HCT116 (cell line): ENCODE measurements around the gene PGLYRP4. TPM values are rescaled to one million over a fixed set of nuclear protein-coding genes. Genes with fewer than 3 reads are reported as not detected.

Source experiments
- ATAC-seq: fragments of 200-7000 bp; cut with Tn5 transposase; 2 replicates; pipeline ENCODE4 v1.9.1; 2020; ENCODE audit warnings: mild to moderate bottlenecking, moderate library complexity
- BruUV-seq: library from RNA; stranded (reverse); fragments of 400-500 nt; replicated peaks from 2 replicates; lab custom pipeline; 2021; lab: Mats Ljungman, UMichigan
- CTCF ChIA-PET: fragments of 300-600 bp; sonication (Branson Sonifier 250); formaldehyde crosslinking; loops from one replicate; lab custom pipeline; 2021; ENCODE audit warnings: antibody characterized with exemption; lab: Charles Lee
- POLR2A ChIA-PET: fragments of 300-600, 350-600 bp; sonication (Branson Sonifier 250); formaldehyde crosslinking; loops from one replicate; lab custom pipeline; 2021; ENCODE audit warnings: antibody characterized with exemption; lab: Charles Lee
- RAD21 ChIA-PET, 2 experiments: fragments of 300-600 bp; sonication (Branson Sonifier 250); formaldehyde crosslinking; loops; one replicate each; lab custom pipeline; 2023; ENCODE audit warnings: low total read pairs in 2 of 2; ENCODE audit not compliant: uncharacterized antibody in 2 of 2, unreplicated experiment in 2 of 2, low non-redundant PET in 1 of 2; lab: Charles Lee
- DNase-seq: peaks from one replicate; pipeline ENCODE4 v3.0.0-alpha.2; 2010; ENCODE audit warnings: low read depth, low spot score
- H2AFZ ChIP-seq: fragments of 200-600 bp; shearing (Covaris generic), sonication (generic); 2 replicates; pipeline ENCODE4 v1.6.1; 2017; ENCODE audit warnings: low read depth, mixed run types, mixed read lengths, antibody characterized with exemption, low read length; ENCODE audit not compliant: poor library complexity, severe bottlenecking
- H3K27ac ChIP-seq: 2 replicates; pipeline ENCODE4 v1.5.1; 2012; ENCODE audit warnings: low read depth, low read length
- H3K27me3 ChIP-seq: fragments of 200-600 bp; sonication (generic); 2 replicates; pipeline ENCODE4 v1.6.1; 2016; ENCODE audit warnings: mixed run types, low read length, mixed read lengths; ENCODE audit not compliant: insufficient read depth
- H3K36me3 ChIP-seq, 2 experiments: fragments of 200-500 bp in 1 of 2; fragments of 200-600 bp in 1 of 2; sonication (Bioruptor generic) in 1 of 2; sonication (generic) in 1 of 2; 2 replicates each; pipeline versions ENCODE4 v1.5.1 to v1.6.1; 2014 to 2016; ENCODE audit warnings: low read length in 2 of 2, inconsistent platforms in 1 of 2, mixed read lengths in 1 of 2, mixed run types in 1 of 2; ENCODE audit not compliant: insufficient read depth in 2 of 2, control insufficient read depth in 1 of 2
- H3K4me1 ChIP-seq, 2 experiments: fragments of 200-600 bp in 1 of 2; sonication (generic) in 1 of 2; 2 replicates each; pipeline versions ENCODE4 v1.5.1 to v1.6.1; 2012 to 2017; ENCODE audit warnings: low read length in 2 of 2, inconsistent platforms in 1 of 2, mild to moderate bottlenecking in 1 of 2, mixed read lengths in 1 of 2, mixed run types in 1 of 2, moderate library complexity in 1 of 2; ENCODE audit not compliant: insufficient read depth in 2 of 2, control insufficient read depth in 1 of 2
- H3K4me2 ChIP-seq: fragments of 200-600 bp; sonication (generic); 2 replicates; pipeline ENCODE4 v1.6.1; 2017; ENCODE audit warnings: mixed run types, low read length, mixed read lengths
- H3K4me3 ChIP-seq, 2 experiments: fragments of 200-600 bp in 1 of 2; sonication (generic) in 1 of 2; replicated peaks in 1 of 2; 2 replicates each; pipeline ENCODE4 v1.5.1; 2011 to 2016; ENCODE audit warnings: low read length in 2 of 2, control low read depth in 1 of 2, low read depth in 1 of 2, mild to moderate bottlenecking in 1 of 2, mixed read lengths in 1 of 2, mixed run types in 1 of 2
- H3K79me2 ChIP-seq: fragments of 200-600 bp; sonication (generic); 2 replicates; pipeline ENCODE4 v1.6.1; 2017; ENCODE audit warnings: mild to moderate bottlenecking, mixed run types, low read length, moderate library complexity, mixed read lengths; ENCODE audit not compliant: insufficient read depth
- H3K9ac ChIP-seq: fragments of 200-600 bp; sonication (generic); 2 replicates; pipeline ENCODE4 v1.6.1; 2016; ENCODE audit warnings: low read length, mixed read lengths
- H3K9me2 ChIP-seq: fragments of 200-600 bp; sonication (generic), shearing (Covaris generic); 2 replicates; pipeline ENCODE4 v1.6.1; 2017; ENCODE audit warnings: mixed run types, mild to moderate bottlenecking, moderate library complexity; ENCODE audit not compliant: insufficient read depth
- H3K9me3 ChIP-seq, 2 experiments: fragments of 200-500 bp in 1 of 2; fragments of 200-600 bp in 1 of 2; sonication (Bioruptor generic) in 1 of 2; sonication (generic) in 1 of 2; 2 replicates each; pipeline ENCODE4 v1.6.1; 2014 to 2017; ENCODE audit warnings: low read length in 2 of 2, mixed read lengths in 2 of 2, inconsistent platforms in 1 of 2, low read depth in 1 of 2, mild to moderate bottlenecking in 1 of 2, mixed run types in 1 of 2, moderate library complexity in 1 of 2; ENCODE audit not compliant: control insufficient read depth in 1 of 2, insufficient read depth in 1 of 2
- H4K20me1 ChIP-seq: fragments of 200-600 bp; sonication (generic), shearing (Covaris generic); 2 replicates; pipeline ENCODE4 v1.6.1; 2017; ENCODE audit warnings: mixed run types, mild to moderate bottlenecking, moderate library complexity; ENCODE audit not compliant: insufficient read depth
- ATF3 ChIP-seq: IDR thresholded peaks from 2 replicates; pipeline ENCODE4 v1.6.1; 2012
- CBX3 ChIP-seq: IDR thresholded peaks from 2 replicates; pipeline ENCODE4 v1.6.1; 2012; ENCODE audit warnings: low read depth
- CEBPB ChIP-seq: IDR thresholded peaks from 2 replicates; pipeline ENCODE4 v1.6.1; 2012; ENCODE audit warnings: low read depth
- CTCF ChIP-seq, 3 experiments: fragments of 200-600 bp in 1 of 3; sonication (generic) in 1 of 3; IDR thresholded peaks in 2 of 3; conservative IDR thresholded peaks in 1 of 3; 2 replicates each; pipeline ENCODE4 v1.5.1; 2012 to 2017; ENCODE audit warnings: low read depth in 2 of 3, low read length in 2 of 3, antibody characterized with exemption in 1 of 3, borderline replicate concordance in 1 of 3, control low read depth in 1 of 3, mild to moderate bottlenecking in 1 of 3, mixed read lengths in 1 of 3, mixed run types in 1 of 3, moderate library complexity in 1 of 3; ENCODE audit not compliant: insufficient read depth in 1 of 3
- ELF1 ChIP-seq: IDR thresholded peaks from 2 replicates; pipeline ENCODE4 v1.6.1; 2012; ENCODE audit warnings: low read depth, borderline replicate concordance
- EZH2phosphoT487 ChIP-seq: fragments of 200-600 bp; IDR thresholded peaks from 2 replicates; pipeline ENCODE4 v1.6.1; 2018; ENCODE audit warnings: antibody characterized with exemption, borderline replicate concordance
- FOSL1 ChIP-seq: IDR thresholded peaks from 2 replicates; pipeline ENCODE4 v1.6.1; 2012; ENCODE audit warnings: low read depth
- JUND ChIP-seq: IDR thresholded peaks from 2 replicates; pipeline ENCODE4 v1.6.1; 2012
- POLR2A ChIP-seq: IDR thresholded peaks from 2 replicates; pipeline ENCODE4 v1.7.0; 2011; ENCODE audit warnings: borderline replicate concordance; ENCODE audit not compliant: insufficient read depth, insufficient read length; ENCODE audit errors: extremely low read depth
- POLR2AphosphoS5 ChIP-seq: IDR thresholded peaks from 2 replicates; pipeline ENCODE4 v1.6.1; 2011; ENCODE audit warnings: mild to moderate bottlenecking, low read depth, low read length, moderate library complexity
- RAD21 ChIP-seq: IDR thresholded peaks from 2 replicates; pipeline ENCODE4 v1.6.1; 2012; ENCODE audit warnings: low read depth, mild to moderate bottlenecking
- SIN3A ChIP-seq: IDR thresholded peaks from 2 replicates; pipeline ENCODE4 v1.6.1; 2012; ENCODE audit warnings: low read depth
- SP1 ChIP-seq: IDR thresholded peaks from 2 replicates; pipeline ENCODE4 v1.6.1; 2012; ENCODE audit warnings: low read depth
- SRF ChIP-seq: IDR thresholded peaks from 2 replicates; pipeline ENCODE4 v1.6.1; 2012; ENCODE audit warnings: low read depth
- TCF7L2 ChIP-seq: IDR thresholded peaks from 2 replicates; pipeline ENCODE4 v1.7.0; 2011; ENCODE audit warnings: borderline replicate concordance, inconsistent platforms; ENCODE audit not compliant: insufficient read depth, insufficient read length; ENCODE audit errors: extremely low read depth
- ZFX ChIP-seq: fragments of 450-650 bp; IDR thresholded peaks from 2 replicates; pipeline ENCODE4 v1.6.1; 2017
- intact Hi-C: fragments of 100-400 bp; cut with micrococcal nuclease; formaldehyde crosslinking; loops from 2 replicates; pipeline ENCODE4 v1.10.0; 2022
- total RNA-seq: library from RNA; stranded (reverse); gene quantifications from one replicate; pipeline ENCODE4 v1.2.1, GENCODE V29; 2021; ENCODE audit not compliant: unreplicated experiment

The PGLYRP4 gene
- total RNA-seq, 1 experiment from 2014 or later = not detected

- Histone ChIP-seq H3K4me1 (no peaks in the 10 kb centered on the region), H3K9ac (no peak overlapping the region), H4K20me1 (no peaks in the 10 kb centered on the region), H3K9me2 (no peaks in the 10 kb centered on the region), H3K79me2 (no peaks in the 10 kb centered on the region), H3K36me3 (no peaks in the 10 kb centered on the region), H2AFZ (no peak overlapping the region), H3K4me3 (no peak overlapping the region), H3K4me2 (no peak overlapping the region), H3K27ac (no peak overlapping the region), H3K9me3 (no peaks in the 10 kb centered on the region), H3K27me3 (peaks cover 54% of the 10 kb centered on the region)
- BruUV-seq = no TSS peak
- intact Hi-C loops = no loop called here
- TF ChIP-seq JUND (no peak), CTCF (IDR thresholded peaks at IDR 0.05 in 2 of 3, conservative IDR thresholded peaks at IDR 0.05 in 1 of 3; ENCODE audit: borderline replicate concordance in 1 of 3, insufficient read depth in 1 of 3, low read depth in 2 of 3, low read length in 2 of 3) (no peak), POLR2A (no peak), RAD21 (no peak)
- ChIA-PET POLR2A (no interaction called here), RAD21 (no interaction called here), CTCF (no interaction called here)
- no peak for DNase-seq
- ATAC-seq = no peak
Observed at GRCh38 chr1:153345187-153346076, 3.2 kb downstream of the PGLYRP4 start.

- H3K79me2 ChIP-seq = no peaks in the 10 kb centered on the region
- H3K4me1 ChIP-seq = no peaks in the 10 kb centered on the region
- no peaks in the 10 kb centered on the region for H3K9me2 ChIP-seq
- ChIA-PET RAD21 (no interaction called here), CTCF (no interaction called here), POLR2A (no interaction called here)
- H3K36me3 ChIP-seq = no peaks in the 10 kb centered on the region
- H3K4me2 ChIP-seq = no peak overlapping the region
- H3K9me3 ChIP-seq = no peaks in the 10 kb centered on the region
- intact Hi-C loops = no loop called here
- no peak overlapping the region for H3K27ac ChIP-seq
- H2AFZ ChIP-seq = no peak overlapping the region
- DNase-seq (no peak), ATAC-seq (no peak)
- no peak overlapping the region for H3K9ac ChIP-seq
- H3K27me3 ChIP-seq = peaks cover 49% of the 10 kb centered on the region
- no peaks in the 10 kb centered on the region for H4K20me1 ChIP-seq
- BruUV-seq = no TSS peak
- H3K4me3 ChIP-seq = no peak overlapping the region
- TF ChIP-seq CEBPB (no peak), SRF (no peak), POLR2AphosphoS5 (no peak), ELF1 (no peak), RAD21 (no peak), JUND (no peak), SIN3A (no peak), FOSL1 (no peak), ZFX (no peak), TCF7L2 (no peak), CTCF (IDR thresholded peaks at IDR 0.05 in 2 of 3, conservative IDR thresholded peaks at IDR 0.05 in 1 of 3; ENCODE audit: borderline replicate concordance in 1 of 3, insufficient read depth in 1 of 3, low read depth in 2 of 3, low read length in 2 of 3) (no peak), EZH2phosphoT487 (no peak), SP1 (no peak), ATF3 (no peak), POLR2A (no peak), CBX3 (no peak)
Observed at GRCh38 chr1:153344718-153345025, 4.0 kb downstream of the PGLYRP4 start.
